ENCODE data around the gene FIBP. TPM values are rescaled to one million over a fixed set of nuclear protein-coding genes. Genes with fewer than 3 reads are reported as not detected.

FIBP gene
- total and polyA plus RNA-seq, 2 of the 4 experiments (the other 2 are of a cell fraction), result 141 to 182 TPM

GRCh38 chr11:65844231-65844872 lies 43.9 kb downstream of the FIBP start:
- Histone ChIP-seq H2AFZ (replicated peaks; ENCODE audit: low read length, poor library complexity) (no peak overlapping the region), H3K18ac (ENCODE audit: low read depth, low read length) (no peak overlapping the region), H3K36me3 (ENCODE audit: control insufficient read depth, insufficient read depth, low read length) (no peaks in the 10 kb centered on the region), H4K8ac (ENCODE audit: low read depth in 2 of 2, low read length in 2 of 2) (no peak overlapping the region), H3K4ac (ENCODE audit: low read depth, low read length) (no peak overlapping the region), H3K27ac (ENCODE audit: insufficient read depth, low read length) (no peak overlapping the region), H3K9me3 (ENCODE audit: control insufficient read depth, insufficient read depth, low read length) (no peaks in the 10 kb centered on the region), H4K5ac (ENCODE audit: low read depth, low read length) (no peak overlapping the region), H2BK15ac (ENCODE audit: low read depth, low read length) (no peak overlapping the region), H3K4me1 (ENCODE audit: control insufficient read depth, insufficient read depth, low read length) (no peaks in the 10 kb centered on the region), H2BK20ac (ENCODE audit: low read depth, low read length) (no peak overlapping the region), H3K23ac (ENCODE audit: low read depth, low read length) (no peak overlapping the region), H3K79me1 (ENCODE audit: low read depth in 1 of 2, low read length in 2 of 2) (no peaks in the 10 kb centered on the region), H2AK5ac (ENCODE audit: low read depth, low read length) (no peak overlapping the region), H3K9me1 (ENCODE audit: insufficient read depth, low read length) (no peaks in the 10 kb centered on the region), H3K56ac (ENCODE audit: extremely low read depth, insufficient read depth, low read length) (no peak overlapping the region), H3K4me2 (ENCODE audit: low read depth, low read length) (no peak overlapping the region), H2BK120ac (ENCODE audit: low read depth, low read length) (no peak overlapping the region), H2AK9ac (replicated peaks; ENCODE audit: low read depth, low read length, poor library complexity) (no peak overlapping the region), H4K91ac (ENCODE audit: insufficient read depth, low read depth, low read length) (no peak overlapping the region), H3K27me3 (ENCODE audit: control insufficient read depth, insufficient read depth, low read length) (no peaks in the 10 kb centered on the region), H2BK5ac (ENCODE audit: low read depth, low read length, poor library complexity, severe bottlenecking) (no peak overlapping the region), H3K4me3 (ENCODE audit: insufficient read depth, low read depth, low read length) (no peak overlapping the region), H3K14ac (replicated peaks; ENCODE audit: low read depth, low read length) (no peak overlapping the region), H3K9ac (ENCODE audit: low read depth, low read length) (no peak overlapping the region), H4K20me1 (ENCODE audit: insufficient read depth, low read length) (no peaks in the 10 kb centered on the region)
- DNase-seq (no peak), ATAC-seq (ENCODE audit: low read depth) (no peak)
- ChIA-PET POLR2A (ENCODE audit: unreplicated experiment) (no interaction called here), CTCF (no interaction called here)
- TF ChIP-seq CEBPB (IDR thresholded peaks at IDR 0.05; ENCODE audit: low read depth, low read length) (no peak), FOS (IDR thresholded peaks at IDR 0.05; ENCODE audit: low read depth, low read length) (no peak), RFX5 (IDR thresholded peaks at IDR 0.05; ENCODE audit: low read depth, low read length) (no peak), CTCF (conservative IDR thresholded peaks at IDR 0.05; ENCODE audit: low read depth, low read length) (no peak), NFE2L2 (IDR thresholded peaks at IDR 0.05; ENCODE audit: low read depth, low read length) (no peak), MAZ (IDR thresholded peaks at IDR 0.05; ENCODE audit: borderline replicate concordance, low read depth, low read length) (no peak), RAD21 (IDR thresholded peaks at IDR 0.05; ENCODE audit: low read length) (no peak), SMC3 (IDR thresholded peaks at IDR 0.05; ENCODE audit: low read depth, low read length) (no peak), CHD1 (IDR thresholded peaks at IDR 0.05; ENCODE audit: low read depth, low read length) (no peak), USF2 (IDR thresholded peaks at IDR 0.05; ENCODE audit: low read depth, low read length) (no peak), ELK1 (IDR thresholded peaks at IDR 0.05; ENCODE audit: borderline replicate concordance, low read depth, low read length) (no peak), MXI1 (IDR thresholded peaks at IDR 0.05; ENCODE audit: borderline replicate concordance, low read depth, low read length) (no peak)
- intact Hi-C loops (cut with micrococcal nuclease) (no loop called here), dilution Hi-C loops (cut with HindIII; ENCODE audit: low sequenced_read_pairs, unreplicated experiment) (no loop called here), in situ Hi-C loops (cut with MboI; ENCODE audit: low sequenced_read_pairs) (no loop called here)
- BruUV-seq (replicated peaks), result no TSS peak
- whole genome bisulfite sequencing, 2 experiments (ENCODE audit: extremely low coverage in 2 of 2, insufficient read length in 1 of 2), result 100% methylated on average over 2 of the region's 10 CpGs; no CpG with 5 or more reads in 1 of the 2 experiments
